T1000 (cell line): ENCODE measurements around the gene FOSB.
"Not testable (repeated sequence)": the region's sequence is repeated elsewhere in the genome, so short reads cannot be mapped to it uniquely, and the experiment has no call there.

Source experiments
- DNase-seq: peaks from one replicate; lab custom pipeline; 2025; ENCODE audit warnings: mixed read lengths; lab: John Stamatoyannopoulos, UW

FOSB gene

GRCh38 chr19:45506246-45506988, 38.6 kb downstream of the FOSB start:
- peak; percentile 79 for DNase-seq

- DNase-seq: peak; percentile 56
Observed at GRCh38 chr19:45506989-45507871, 39.4 kb downstream of the FOSB start, which contains the start of gene VASP. Gene VASP (plus strand): TSS chr19:45507479. CDS start chr19:45507772, 293 bp downstream.

- DNase-seq: no peak
Observed at GRCh38 chr19:45507872-45508416, 40.1 kb downstream of the FOSB start.

- no peak for DNase-seq
Observed at GRCh38 chr19:45508417-45508860, 40.6 kb downstream of the FOSB start.

GRCh38 chr19:45508861-45509691, 41.3 kb downstream of the FOSB start:
- DNase-seq: no peak

- no peak for DNase-seq
Observed at GRCh38 chr19:45509692-45510015, 41.9 kb downstream of the FOSB start.

GRCh38 chr19:45510352-45510751, 42.6 kb downstream of the FOSB start:
- not testable (repeated sequence) for DNase-seq

- no peak for DNase-seq
Observed at GRCh38 chr19:45511074-45511473, 43.3 kb downstream of the FOSB start.

GRCh38 chr19:45512881-45513483, 45.2 kb downstream of the FOSB start:
- no peak for DNase-seq

GRCh38 chr19:45514376-45515051, 46.7 kb downstream of the FOSB start:
- no peak for DNase-seq

GRCh38 chr19:45515081-45515624, 47.4 kb downstream of the FOSB start:
- no peak for DNase-seq

GRCh38 chr19:45515807-45516401, 48.1 kb downstream of the FOSB start:
- DNase-seq: no peak

GRCh38 chr19:45517238-45517637, 49.4 kb downstream of the FOSB start:
- no peak for DNase-seq

- DNase-seq: no peak
Observed at GRCh38 chr19:45517641-45518468, 50.1 kb downstream of the FOSB start.

- DNase-seq: no peak
Observed at GRCh38 chr19:45518469-45518826, 50.7 kb downstream of the FOSB start.

GRCh38 chr19:45522010-45522941, 54.5 kb downstream of the FOSB start:
- DNase-seq: no peak

- peak; percentile 71 for DNase-seq
Observed at GRCh38 chr19:45523642-45524256, 56.0 kb downstream of the FOSB start.
